Kasumi-1 (cell line): ENCODE measurements around the gene TRAF7.

Source experiments
- DNase-seq, 2 experiments: peaks; one replicate each; lab custom pipeline; 2025; lab: John Stamatoyannopoulos, UW

The TRAF7 gene

GRCh38 chr16:2216330-2216729, 60.7 kb downstream of the TRAF7 start:
- no peak for DNase-seq

GRCh38 chr16:2223221-2223941, 67.8 kb downstream of the TRAF7 start, which contains the start of gene E4F1:
E4F1 (plus strand) TSS chr16:2223591; CDS start chr16:2223614, 23 bp downstream.
- DNase-seq, result peak; percentile 90

GRCh38 chr16:2223942-2224486, 68.4 kb downstream of the TRAF7 start:
- DNase-seq, result no peak

- DNase-seq, result no peak
Observed at GRCh38 chr16:2226245-2226793, 70.7 kb downstream of the TRAF7 start.

- no peak for DNase-seq
Observed at GRCh38 chr16:2226918-2227317, 71.3 kb downstream of the TRAF7 start.
